ENCODE results near the gene THSD7B. TPM values are rescaled to one million over a fixed set of nuclear protein-coding genes. Genes with fewer than 3 reads are reported as not detected.

THSD7B gene
- total RNA-seq, 6 donors from 2014 or later: 0.47 TPM; not detected in 5

GRCh38 chr2:137333386-137334165 is 568.2 kb downstream of the THSD7B start:
- no peaks in the 10 kb centered on the region for H3K4me1 ChIP-seq
- no peak overlapping the region for H3K4me3 ChIP-seq
- no peak overlapping the region for H3K27ac ChIP-seq
- TF ChIP-seq EP300 (IDR thresholded peaks at IDR 0.05) (no peak), CTCF (IDR thresholded peaks at IDR 0.05) (no peak), POLR2A (IDR thresholded peaks at IDR 0.05) (no peak), POLR2AphosphoS5 (IDR thresholded peaks at IDR 0.05) (no peak)
- H3K9me3 ChIP-seq: peaks cover 0 to 3% (median 0%) of the 10 kb centered on the region in 4 donors
- no peak for DNase-seq
- peak in 1 of 2 donors; percentile 29 for ATAC-seq (ENCODE audit: low FRiP score in 2 of 2)
- 58 to 62% methylated on average over 3 of the region's 4 CpGs for WGBS, 2 donors
- no peaks in the 10 kb centered on the region for H3K27me3 ChIP-seq
- H3K36me3 ChIP-seq: no peaks in the 10 kb centered on the region

GRCh38 chr2:137336067-137336466 is 570.7 kb downstream of the THSD7B start:
- Histone ChIP-seq H3K4me3 (no peak overlapping the region), H3K36me3 (no peaks in the 10 kb centered on the region), H3K27ac (no peak overlapping the region), H3K9me3 (no peaks in the 10 kb centered on the region), H3K27me3 (no peaks in the 10 kb centered on the region), H3K4me1 (no peaks in the 10 kb centered on the region)
- DNase-seq (no peak), ATAC-seq (ENCODE audit: low FRiP score in 2 of 2) (no peak)
- 73 to 90% methylated on average over 2 of the region's 2 CpGs for WGBS, 2 donors
- no peak for TF ChIP-seq POLR2A (IDR thresholded peaks at IDR 0.05)
- no peak for TF ChIP-seq POLR2AphosphoS5 (IDR thresholded peaks at IDR 0.05)
- no peak for TF ChIP-seq EP300 (IDR thresholded peaks at IDR 0.05)
- no peak for TF ChIP-seq CTCF (IDR thresholded peaks at IDR 0.05)

GRCh38 chr2:137339051-137339450 is 573.7 kb downstream of the THSD7B start:
- no peaks in the 10 kb centered on the region for H3K36me3 ChIP-seq
- DNase-seq (no peak), ATAC-seq (ENCODE audit: low FRiP score in 2 of 2) (no peak)
- H3K27ac ChIP-seq: no peak overlapping the region
- H3K27me3 ChIP-seq: no peaks in the 10 kb centered on the region
- no peaks in the 10 kb centered on the region for H3K9me3 ChIP-seq
- H3K4me3 ChIP-seq: no peak overlapping the region
- WGBS, 2 donors: 81 to 96% methylated on average over 3 of the region's 3 CpGs
- TF ChIP-seq POLR2AphosphoS5 (IDR thresholded peaks at IDR 0.05) (no peak), POLR2A (IDR thresholded peaks at IDR 0.05) (no peak), EP300 (IDR thresholded peaks at IDR 0.05) (no peak), CTCF (IDR thresholded peaks at IDR 0.05) (no peak)
- no peaks in the 10 kb centered on the region for H3K4me1 ChIP-seq

- DNase-seq: no peak
- no peak for TF ChIP-seq POLR2AphosphoS5 (IDR thresholded peaks at IDR 0.05)
- TF ChIP-seq CTCF (IDR thresholded peaks at IDR 0.05): no peak
- no peak for TF ChIP-seq EP300 (IDR thresholded peaks at IDR 0.05)
- no peak for TF ChIP-seq POLR2A (IDR thresholded peaks at IDR 0.05)
- no peaks in the 10 kb centered on the region for H3K27me3 ChIP-seq
- no peaks in the 10 kb centered on the region for H3K9me3 ChIP-seq
- H3K4me3 ChIP-seq: no peak overlapping the region
- H3K4me1 ChIP-seq: no peaks in the 10 kb centered on the region
- ATAC-seq (ENCODE audit: low FRiP score in 2 of 2): no peak
- WGBS, 2 donors: 62 to 68% methylated on average over 4 of the region's 4 CpGs
- H3K36me3 ChIP-seq: no peaks in the 10 kb centered on the region
- no peak overlapping the region for H3K27ac ChIP-seq
Observed at GRCh38 chr2:137345994-137346393, 580.6 kb downstream of the THSD7B start.

- Histone ChIP-seq H3K36me3 (no peaks in the 10 kb centered on the region), H3K27me3 (no peaks in the 10 kb centered on the region), H3K4me3 (no peak overlapping the region), H3K4me1 (no peaks in the 10 kb centered on the region), H3K9me3 (no peaks in the 10 kb centered on the region), H3K27ac (no peak overlapping the region)
- no peak for TF ChIP-seq CTCF (IDR thresholded peaks at IDR 0.05)
- TF ChIP-seq POLR2AphosphoS5 (IDR thresholded peaks at IDR 0.05): no peak
- no peak for TF ChIP-seq POLR2A (IDR thresholded peaks at IDR 0.05)
- TF ChIP-seq EP300 (IDR thresholded peaks at IDR 0.05): no peak
- WGBS, 2 donors: 76% methylated on average over 3 of the region's 3 CpGs
- ATAC-seq (ENCODE audit: low FRiP score in 2 of 2): no peak
- no peak for DNase-seq
Observed at GRCh38 chr2:137348301-137348700, 583.0 kb downstream of the THSD7B start.

Measured in upper lobe of left lung (tissue), 6 donors.